ENCODE results near the gene TTC3. TPM values are rescaled to one million over a fixed set of nuclear protein-coding genes. Genes with fewer than 3 reads are reported as not detected.

Gene TTC3
- total and polyA plus RNA-seq, 2 donors (not counting 1 experiment from before 2014, with no cell fraction given), result 42.0 to 163 TPM

GRCh38 chr21:37079211-37079824 lies 6.3 kb downstream of the TTC3 start:
- CTCF ChIA-PET, result no interaction called here
- ATAC-seq (ENCODE audit: low read depth) (peak; percentile 17), DNase-seq (peak; percentile 53)
- H3K9me3 Mint-ChIP-seq (ENCODE audit: insufficient read depth), result peaks cover 2% of the 10 kb centered on the region
- Histone ChIP-seq H3K9ac (ENCODE audit: low read length) (no peak overlapping the region), H3K27me3 (replicated peaks in 1 of 4; ENCODE audit: control extremely low read depth in 1 of 4, control insufficient read depth in 3 of 4, insufficient read depth in 4 of 4, low read length in 3 of 4) (no peaks in the 10 kb centered on the region), H3K9me3 (ENCODE audit: control extremely low read depth in 1 of 3, control insufficient read depth in 2 of 3, insufficient read depth in 1 of 3, low read length in 2 of 3) (no peaks in the 10 kb centered on the region), H4K20me1 (ENCODE audit: control insufficient read depth, insufficient read depth, low read length, poor library complexity, severe bottlenecking) (peaks cover 46% of the 10 kb centered on the region), H3K4me1 (ENCODE audit: control insufficient read depth in 2 of 2, insufficient read depth in 2 of 2, low read length in 2 of 2) (peaks cover 15 to 19% of the 10 kb centered on the region in 2 donors), H3K79me2 (ENCODE audit: control insufficient read depth, insufficient read depth, low read length) (peaks cover 98% of the 10 kb centered on the region), H2AFZ (ENCODE audit: insufficient read depth, low read depth, low read length, poor library complexity, severe bottlenecking) (no peak overlapping the region), H3K36me3 (replicated peaks in 1 of 2; ENCODE audit: control extremely low read depth in 1 of 2, control insufficient read depth in 1 of 2, extremely low read depth in 1 of 2, insufficient read depth in 2 of 2, low read length in 1 of 2) (no peaks in the 10 kb centered on the region), H3K27ac (ENCODE audit: low read length in 2 of 2) (no peak overlapping the region), H3K4me3 (ENCODE audit: control extremely low read depth in 1 of 5, extremely low read depth in 1 of 5, insufficient read depth in 1 of 5, low read depth in 2 of 5, low read length in 4 of 5) (no peak overlapping the region), H3K4me2 (replicated peaks; ENCODE audit: low read depth, low read length, poor library complexity, severe bottlenecking) (no peak overlapping the region)
- POLR2A ChIA-PET, result interaction anchor here (0.7 kb wide), 1 partner anchor 128 kb away, joined by 3 read pairs; no protein-coding TSS in a partner anchor
- intact Hi-C loops (cut with micrococcal nuclease), result loop anchor here (10.0 kb wide), 2 partner anchors 825 to 925 kb away; partner anchors contain the start of gene DOP1B
- no peaks in the 10 kb centered on the region for H3K27me3 Mint-ChIP-seq
- WGBS (ENCODE audit: insufficient coverage), result no CpG with 5 or more reads among the region's 6 CpGs
- peaks cover 52% of the 10 kb centered on the region for H3K4me1 Mint-ChIP-seq
- TF ChIP-seq EZH2 (IDR thresholded peaks at IDR 0.05; ENCODE audit: borderline replicate concordance, insufficient read depth, low read depth, low read length, poor library complexity, severe bottlenecking) (no peak), CTCF (IDR thresholded peaks at IDR 0.05) (peak; percentile 43)
- H3K4me3 Mint-ChIP-seq, result no peak overlapping the region
- H3K27ac Mint-ChIP-seq, result no peak overlapping the region

- H3K27me3 Mint-ChIP-seq, result no peaks in the 10 kb centered on the region
- H3K4me3 Mint-ChIP-seq, result no peak overlapping the region
- CTCF ChIA-PET, result interaction anchor here (0.6 to 0.8 kb wide), 2 partner anchors 106 to 483 kb away, joined by 3 to 4 read pairs; no protein-coding TSS in a partner anchor
- Histone ChIP-seq H3K9me3 (ENCODE audit: control extremely low read depth in 1 of 3, control insufficient read depth in 2 of 3, insufficient read depth in 1 of 3, low read length in 2 of 3) (no peaks in the 10 kb centered on the region), H2AFZ (ENCODE audit: insufficient read depth, low read depth, low read length, poor library complexity, severe bottlenecking) (no peak overlapping the region), H3K9ac (ENCODE audit: low read length) (no peak overlapping the region), H3K36me3 (replicated peaks in 1 of 2; ENCODE audit: control extremely low read depth in 1 of 2, control insufficient read depth in 1 of 2, extremely low read depth in 1 of 2, insufficient read depth in 2 of 2, low read length in 1 of 2) (peaks cover 0 to 5% of the 10 kb centered on the region in 2 experiments), H3K4me3 (ENCODE audit: control extremely low read depth in 1 of 5, extremely low read depth in 1 of 5, insufficient read depth in 1 of 5, low read depth in 2 of 5, low read length in 4 of 5) (no peak overlapping the region), H4K20me1 (ENCODE audit: control insufficient read depth, insufficient read depth, low read length, poor library complexity, severe bottlenecking) (peaks cover 60% of the 10 kb centered on the region), H3K27ac (ENCODE audit: low read length in 2 of 2) (no peak overlapping the region), H3K27me3 (replicated peaks in 1 of 4; ENCODE audit: control extremely low read depth in 1 of 4, control insufficient read depth in 3 of 4, insufficient read depth in 4 of 4, low read length in 3 of 4) (no peaks in the 10 kb centered on the region), H3K4me1 (ENCODE audit: control insufficient read depth in 2 of 2, insufficient read depth in 2 of 2, low read length in 2 of 2) (peaks cover 8 to 10% of the 10 kb centered on the region in 2 donors), H3K4me2 (replicated peaks; ENCODE audit: low read depth, low read length, poor library complexity, severe bottlenecking) (no peak overlapping the region), H3K79me2 (ENCODE audit: control insufficient read depth, insufficient read depth, low read length) (peaks cover 95% of the 10 kb centered on the region)
- H3K27ac Mint-ChIP-seq, result no peak overlapping the region
- DNase-seq, result no peak
- intact Hi-C loops (cut with micrococcal nuclease), result no loop called here
- H3K9me3 Mint-ChIP-seq (ENCODE audit: insufficient read depth), result peaks cover 2% of the 10 kb centered on the region
- H3K4me1 Mint-ChIP-seq, result peaks cover 38% of the 10 kb centered on the region
- ATAC-seq (ENCODE audit: low read depth), result no peak
- no peak for TF ChIP-seq EZH2 (IDR thresholded peaks at IDR 0.05; ENCODE audit: borderline replicate concordance, insufficient read depth, low read depth, low read length, poor library complexity, severe bottlenecking)
- TF ChIP-seq CTCF (IDR thresholded peaks at IDR 0.05), result no peak
- WGBS (ENCODE audit: insufficient coverage), result no CpG with 5 or more reads among the region's 1 CpG
- POLR2A ChIA-PET, result no interaction called here
Measured at GRCh38 chr21:37082375-37082774, 9.3 kb downstream of the TTC3 start.

Data from B cell (primary cell).